Stimulated activated CD4-positive, alpha-beta T cell treated with anti-CD3 and anti-CD28 coated beads, Interleukin-1b, Interleukin-23, amount 100 ng/mL, for 4 hours (primary cell): ENCODE measurements around the gene STING1.
"Not testable (repeated sequence)": the region's sequence is repeated elsewhere in the genome, so short reads cannot be mapped to it uniquely, and the experiment has no call there.

Experiments used
- DNase-seq, 2 donors: peaks; one replicate each; pipeline ENCODE4 v3.0.0-alpha.2; 2020; ENCODE audit warnings: low read depth in 2 of 2

Gene STING1

GRCh38 chr5:139482050-139482889, at the start of gene STING1:
STING1 (minus strand) TSS chr5:139482758; CDS start chr5:139481704, 1,054 bp downstream.
- DNase-seq = peak in 1 of 2 donors; percentile 20

GRCh38 chr5:139531772-139532169, 49.2 kb upstream of the STING1 start:
- no peak for DNase-seq

- DNase-seq = not testable (repeated sequence)
Observed at GRCh38 chr5:139530079-139530478, 47.5 kb upstream of the STING1 start.

- not testable (repeated sequence) for DNase-seq
Observed at GRCh38 chr5:139528695-139529094, 46.1 kb upstream of the STING1 start.

GRCh38 chr5:139527896-139528467, 45.4 kb upstream of the STING1 start:
- not testable (repeated sequence) for DNase-seq

- DNase-seq = not testable (repeated sequence)
Observed at GRCh38 chr5:139527090-139527470, 44.5 kb upstream of the STING1 start.

- DNase-seq = not testable (repeated sequence)
Observed at GRCh38 chr5:139526309-139527089, 43.9 kb upstream of the STING1 start.

GRCh38 chr5:139525586-139526308, 43.2 kb upstream of the STING1 start:
- DNase-seq = not testable (repeated sequence)

GRCh38 chr5:139524940-139525585, 42.5 kb upstream of the STING1 start:
- DNase-seq = no peak

- DNase-seq = no peak
Observed at GRCh38 chr5:139524446-139524845, 41.9 kb upstream of the STING1 start.

GRCh38 chr5:139523635-139524445, 41.3 kb upstream of the STING1 start:
- DNase-seq = no peak

GRCh38 chr5:139517683-139518564, 35.4 kb upstream of the STING1 start:
- DNase-seq = peak; percentile 88 to 94

- no peak for DNase-seq
Observed at GRCh38 chr5:139514486-139514856, 31.9 kb upstream of the STING1 start.

GRCh38 chr5:139513852-139514485, 31.4 kb upstream of the STING1 start:
- no peak for DNase-seq

- DNase-seq = peak; percentile 66 to 70
Observed at GRCh38 chr5:139513434-139513833, 30.9 kb upstream of the STING1 start.

GRCh38 chr5:139512786-139513390, 30.3 kb upstream of the STING1 start:
- DNase-seq = no peak

GRCh38 chr5:139504722-139505121, 22.2 kb upstream of the STING1 start:
- not testable (repeated sequence) for DNase-seq

- DNase-seq = not testable (repeated sequence)
Observed at GRCh38 chr5:139503879-139504278, 21.3 kb upstream of the STING1 start.
